HCT116 (cell line): ENCODE results near the gene PIP4K2A. TPM values are rescaled to one million over a fixed set of nuclear protein-coding genes. Genes with fewer than 3 reads are reported as not detected.

ENCODE experiments used
- ATAC-seq: fragments of 200-7000 bp; cut with Tn5 transposase; 2 replicates; pipeline ENCODE4 v1.9.1; 2020; ENCODE audit warnings: mild to moderate bottlenecking, moderate library complexity
- BruUV-seq: library from RNA; stranded (reverse); fragments of 400-500 nt; replicated peaks from 2 replicates; lab custom pipeline; 2021; lab: Mats Ljungman, UMichigan
- CTCF ChIA-PET: fragments of 300-600 bp; sonication (Branson Sonifier 250); formaldehyde crosslinking; loops from one replicate; lab custom pipeline; 2021; ENCODE audit warnings: antibody characterized with exemption; lab: Charles Lee
- POLR2A ChIA-PET: fragments of 300-600, 350-600 bp; sonication (Branson Sonifier 250); formaldehyde crosslinking; loops from one replicate; lab custom pipeline; 2021; ENCODE audit warnings: antibody characterized with exemption; lab: Charles Lee
- RAD21 ChIA-PET, 2 experiments: fragments of 300-600 bp; sonication (Branson Sonifier 250); formaldehyde crosslinking; loops; one replicate each; lab custom pipeline; 2023; ENCODE audit warnings: low total read pairs in 2 of 2; ENCODE audit not compliant: uncharacterized antibody in 2 of 2, unreplicated experiment in 2 of 2, low non-redundant PET in 1 of 2; lab: Charles Lee
- DNase-seq: peaks from one replicate; pipeline ENCODE4 v3.0.0-alpha.2; 2010; ENCODE audit warnings: low read depth, low spot score
- H2AFZ ChIP-seq: fragments of 200-600 bp; shearing (Covaris generic), sonication (generic); 2 replicates; pipeline ENCODE4 v1.6.1; 2017; ENCODE audit warnings: low read depth, mixed run types, mixed read lengths, antibody characterized with exemption, low read length; ENCODE audit not compliant: poor library complexity, severe bottlenecking
- H3K27ac ChIP-seq: 2 replicates; pipeline ENCODE4 v1.5.1; 2012; ENCODE audit warnings: low read depth, low read length
- H3K27me3 ChIP-seq: fragments of 200-600 bp; sonication (generic); 2 replicates; pipeline ENCODE4 v1.6.1; 2016; ENCODE audit warnings: mixed run types, low read length, mixed read lengths; ENCODE audit not compliant: insufficient read depth
- H3K36me3 ChIP-seq, 2 experiments: fragments of 200-500 bp in 1 of 2; fragments of 200-600 bp in 1 of 2; sonication (Bioruptor generic) in 1 of 2; sonication (generic) in 1 of 2; 2 replicates each; pipeline versions ENCODE4 v1.5.1 to v1.6.1; 2014 to 2016; ENCODE audit warnings: low read length in 2 of 2, inconsistent platforms in 1 of 2, mixed read lengths in 1 of 2, mixed run types in 1 of 2; ENCODE audit not compliant: insufficient read depth in 2 of 2, control insufficient read depth in 1 of 2
- H3K4me1 ChIP-seq, 2 experiments: fragments of 200-600 bp in 1 of 2; sonication (generic) in 1 of 2; 2 replicates each; pipeline versions ENCODE4 v1.5.1 to v1.6.1; 2012 to 2017; ENCODE audit warnings: low read length in 2 of 2, inconsistent platforms in 1 of 2, mild to moderate bottlenecking in 1 of 2, mixed read lengths in 1 of 2, mixed run types in 1 of 2, moderate library complexity in 1 of 2; ENCODE audit not compliant: insufficient read depth in 2 of 2, control insufficient read depth in 1 of 2
- H3K4me2 ChIP-seq: fragments of 200-600 bp; sonication (generic); 2 replicates; pipeline ENCODE4 v1.6.1; 2017; ENCODE audit warnings: mixed run types, low read length, mixed read lengths
- H3K4me3 ChIP-seq, 2 experiments: fragments of 200-600 bp in 1 of 2; sonication (generic) in 1 of 2; replicated peaks in 1 of 2; 2 replicates each; pipeline ENCODE4 v1.5.1; 2011 to 2016; ENCODE audit warnings: low read length in 2 of 2, control low read depth in 1 of 2, low read depth in 1 of 2, mild to moderate bottlenecking in 1 of 2, mixed read lengths in 1 of 2, mixed run types in 1 of 2
- H3K79me2 ChIP-seq: fragments of 200-600 bp; sonication (generic); 2 replicates; pipeline ENCODE4 v1.6.1; 2017; ENCODE audit warnings: mild to moderate bottlenecking, mixed run types, low read length, moderate library complexity, mixed read lengths; ENCODE audit not compliant: insufficient read depth
- H3K9ac ChIP-seq: fragments of 200-600 bp; sonication (generic); 2 replicates; pipeline ENCODE4 v1.6.1; 2016; ENCODE audit warnings: low read length, mixed read lengths
- H3K9me2 ChIP-seq: fragments of 200-600 bp; sonication (generic), shearing (Covaris generic); 2 replicates; pipeline ENCODE4 v1.6.1; 2017; ENCODE audit warnings: mixed run types, mild to moderate bottlenecking, moderate library complexity; ENCODE audit not compliant: insufficient read depth
- H3K9me3 ChIP-seq, 2 experiments: fragments of 200-500 bp in 1 of 2; fragments of 200-600 bp in 1 of 2; sonication (Bioruptor generic) in 1 of 2; sonication (generic) in 1 of 2; 2 replicates each; pipeline ENCODE4 v1.6.1; 2014 to 2017; ENCODE audit warnings: low read length in 2 of 2, mixed read lengths in 2 of 2, inconsistent platforms in 1 of 2, low read depth in 1 of 2, mild to moderate bottlenecking in 1 of 2, mixed run types in 1 of 2, moderate library complexity in 1 of 2; ENCODE audit not compliant: control insufficient read depth in 1 of 2, insufficient read depth in 1 of 2
- H4K20me1 ChIP-seq: fragments of 200-600 bp; sonication (generic), shearing (Covaris generic); 2 replicates; pipeline ENCODE4 v1.6.1; 2017; ENCODE audit warnings: mixed run types, mild to moderate bottlenecking, moderate library complexity; ENCODE audit not compliant: insufficient read depth
- ATF3 ChIP-seq: IDR thresholded peaks from 2 replicates; pipeline ENCODE4 v1.6.1; 2012
- CBX3 ChIP-seq: IDR thresholded peaks from 2 replicates; pipeline ENCODE4 v1.6.1; 2012; ENCODE audit warnings: low read depth
- ELF1 ChIP-seq: IDR thresholded peaks from 2 replicates; pipeline ENCODE4 v1.6.1; 2012; ENCODE audit warnings: low read depth, borderline replicate concordance
- EZH2 ChIP-seq: fragments of 200-600 bp; sonication (generic); IDR thresholded peaks from 2 replicates; pipeline ENCODE4 v1.6.1; 2017; ENCODE audit warnings: antibody characterized with exemption, mixed run types
- FOSL1 ChIP-seq: IDR thresholded peaks from 2 replicates; pipeline ENCODE4 v1.6.1; 2012; ENCODE audit warnings: low read depth
- JUND ChIP-seq: IDR thresholded peaks from 2 replicates; pipeline ENCODE4 v1.6.1; 2012
- MAX ChIP-seq: IDR thresholded peaks from 2 replicates; pipeline ENCODE4 v1.6.1; 2012
- POLR2A ChIP-seq: IDR thresholded peaks from 2 replicates; pipeline ENCODE4 v1.7.0; 2011; ENCODE audit warnings: borderline replicate concordance; ENCODE audit not compliant: insufficient read depth, insufficient read length; ENCODE audit errors: extremely low read depth
- POLR2AphosphoS5 ChIP-seq: IDR thresholded peaks from 2 replicates; pipeline ENCODE4 v1.6.1; 2011; ENCODE audit warnings: mild to moderate bottlenecking, low read depth, low read length, moderate library complexity
- SIN3A ChIP-seq: IDR thresholded peaks from 2 replicates; pipeline ENCODE4 v1.6.1; 2012; ENCODE audit warnings: low read depth
- SP1 ChIP-seq: IDR thresholded peaks from 2 replicates; pipeline ENCODE4 v1.6.1; 2012; ENCODE audit warnings: low read depth
- SRF ChIP-seq: IDR thresholded peaks from 2 replicates; pipeline ENCODE4 v1.6.1; 2012; ENCODE audit warnings: low read depth
- TCF7L2 ChIP-seq: IDR thresholded peaks from 2 replicates; pipeline ENCODE4 v1.7.0; 2011; ENCODE audit warnings: borderline replicate concordance, inconsistent platforms; ENCODE audit not compliant: insufficient read depth, insufficient read length; ENCODE audit errors: extremely low read depth
- YY1 ChIP-seq: IDR thresholded peaks from 2 replicates; pipeline ENCODE4 v1.6.1; 2011; ENCODE audit warnings: low read length, low read depth, moderate library complexity, mild to moderate bottlenecking; ENCODE audit not compliant: insufficient replicate concordance; ENCODE audit errors: extremely low read depth
- ZBTB33 ChIP-seq: IDR thresholded peaks from 2 replicates; pipeline ENCODE4 v1.6.1; 2011; ENCODE audit warnings: mild to moderate bottlenecking, low read length, moderate library complexity; ENCODE audit not compliant: insufficient replicate concordance; ENCODE audit errors: extremely low read depth
- ZFX ChIP-seq: fragments of 450-650 bp; IDR thresholded peaks from 2 replicates; pipeline ENCODE4 v1.6.1; 2017
- ZNF274 ChIP-seq: fragments of 200-500 bp; sonication (Bioruptor generic); IDR thresholded peaks from 2 replicates; pipeline ENCODE4 v1.6.1; 2014; ENCODE audit warnings: mild to moderate bottlenecking, low read depth, low read length, inconsistent platforms
- intact Hi-C: fragments of 100-400 bp; cut with micrococcal nuclease; formaldehyde crosslinking; loops from 2 replicates; pipeline ENCODE4 v1.10.0; 2022
- total RNA-seq: library from RNA; stranded (reverse); gene quantifications from one replicate; pipeline ENCODE4 v1.2.1, GENCODE V29; 2021; ENCODE audit not compliant: unreplicated experiment

The PIP4K2A gene
- total RNA-seq, 1 experiment from 2014 or later, result 41.9 TPM

GRCh38 chr10:22670788-22671187 lies 43.6 kb downstream of the PIP4K2A start:
- RAD21 ChIA-PET, result no interaction called here
- no peak for ATAC-seq
- no peaks in the 10 kb centered on the region for H3K27me3 ChIP-seq
- H3K79me2 ChIP-seq, result peaks cover 100% of the 10 kb centered on the region
- CTCF ChIA-PET, result no interaction called here
- H3K36me3 ChIP-seq, result no peaks in the 10 kb centered on the region
- intact Hi-C loops, result no loop called here
- POLR2A ChIA-PET, result no interaction called here
- TF ChIP-seq ZNF274 (no peak), CBX3 (no peak), ELF1 (no peak), SRF (no peak), MAX (no peak), ZFX (no peak), POLR2A (no peak), YY1 (no peak), JUND (no peak), POLR2AphosphoS5 (no peak), ATF3 (no peak), SP1 (no peak), SIN3A (no peak), FOSL1 (no peak), TCF7L2 (no peak), EZH2 (no peak), ZBTB33 (no peak)
- H3K4me1 ChIP-seq, result peaks cover 0 to 42% of the 10 kb centered on the region in 2 experiments; a peak in 2 of 4 replicates
- no TSS peak for BruUV-seq
- no peak for DNase-seq
- no peaks in the 10 kb centered on the region for H3K9me2 ChIP-seq
- H3K9me3 ChIP-seq, result no peaks in the 10 kb centered on the region
- H3K9ac ChIP-seq, result no peak overlapping the region
- H3K27ac ChIP-seq, result no peak overlapping the region
- H3K4me2 ChIP-seq, result no peak overlapping the region
- no peak overlapping the region for H3K4me3 ChIP-seq
- H2AFZ ChIP-seq, result no peak overlapping the region
- peaks cover 6% of the 10 kb centered on the region; the same call in 1 of the 2 replicates for H4K20me1 ChIP-seq
